Measurements from ENCODE around the gene CERS1. TPM values are rescaled to one million over a fixed set of nuclear protein-coding genes. Genes with fewer than 3 reads are reported as not detected.

The CERS1 gene
- total RNA-seq, 1 experiment from 2014 or later = 2.7 TPM

DNA sequence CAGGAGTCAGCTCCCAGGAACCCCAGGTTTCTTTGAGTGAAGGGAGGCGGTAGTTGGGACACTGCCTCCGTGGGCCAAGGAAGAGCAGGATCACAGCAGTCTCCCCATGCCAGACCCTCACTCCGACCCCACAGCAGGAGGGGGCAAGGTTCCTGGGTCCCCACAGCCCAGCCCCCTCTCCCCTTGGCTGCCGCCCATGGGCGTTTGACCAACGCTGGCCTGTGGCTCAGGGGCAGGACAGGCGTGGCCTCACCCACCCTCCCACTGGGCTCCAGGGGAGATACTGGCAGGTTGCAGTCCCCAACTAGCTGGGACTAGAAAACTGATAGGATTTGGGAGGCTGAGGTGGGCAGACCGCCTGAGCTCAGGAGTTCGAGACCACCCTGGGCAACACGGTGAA lies 14.1 kb upstream of the CERS1 start:
- H3K4me1 ChIP-seq (replicated peaks; ENCODE audit: insufficient read depth) = no peaks in the 10 kb centered on the region
- no peak overlapping the region for H2AFZ ChIP-seq
- no peaks in the 10 kb centered on the region for H3K9me3 ChIP-seq (ENCODE audit: insufficient read depth, low read depth)
- no peak overlapping the region for H3K27ac ChIP-seq
- no peak for TF ChIP-seq EZH2 (IDR thresholded peaks at IDR 0.05; ENCODE audit: low read depth)
- TF ChIP-seq, protein P1, sequence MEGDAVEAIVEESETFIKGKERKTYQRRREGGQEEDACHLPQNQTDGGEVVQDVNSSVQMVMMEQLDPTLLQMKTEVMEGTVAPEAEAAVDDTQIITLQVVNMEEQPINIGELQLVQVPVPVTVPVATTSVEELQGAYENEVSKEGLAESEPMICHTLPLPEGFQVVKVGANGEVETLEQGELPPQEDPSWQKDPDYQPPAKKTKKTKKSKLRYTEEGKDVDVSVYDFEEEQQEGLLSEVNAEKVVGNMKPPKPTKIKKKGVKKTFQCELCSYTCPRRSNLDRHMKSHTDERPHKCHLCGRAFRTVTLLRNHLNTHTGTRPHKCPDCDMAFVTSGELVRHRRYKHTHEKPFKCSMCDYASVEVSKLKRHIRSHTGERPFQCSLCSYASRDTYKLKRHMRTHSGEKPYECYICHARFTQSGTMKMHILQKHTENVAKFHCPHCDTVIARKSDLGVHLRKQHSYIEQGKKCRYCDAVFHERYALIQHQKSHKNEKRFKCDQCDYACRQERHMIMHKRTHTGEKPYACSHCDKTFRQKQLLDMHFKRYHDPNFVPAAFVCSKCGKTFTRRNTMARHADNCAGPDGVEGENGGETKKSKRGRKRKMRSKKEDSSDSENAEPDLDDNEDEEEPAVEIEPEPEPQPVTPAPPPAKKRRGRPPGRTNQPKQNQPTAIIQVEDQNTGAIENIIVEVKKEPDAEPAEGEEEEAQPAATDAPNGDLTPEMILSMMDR (conservative IDR thresholded peaks at IDR 0.05) = no peak
- H3K79me2 ChIP-seq (ENCODE audit: low read depth) = peaks cover 27% of the 10 kb centered on the region
- no TSS peak for BruUV-seq (replicated peaks)
- no peak for DNase-seq
- H3K27me3 ChIP-seq (ENCODE audit: insufficient read depth, low read depth) = no peaks in the 10 kb centered on the region
- H4K20me1 ChIP-seq (ENCODE audit: insufficient read depth) = peaks cover 57% of the 10 kb centered on the region
- no peaks in the 10 kb centered on the region for H3K9me2 ChIP-seq (ENCODE audit: insufficient read depth)
- no peaks in the 10 kb centered on the region for H3F3A ChIP-seq (ENCODE audit: insufficient read depth, low read depth)
- H3K4me2 ChIP-seq = no peak overlapping the region
- ChIA-PET CTCF (no interaction called here), POLR2A (ENCODE audit: unreplicated experiment) (interaction anchor here (0.6 kb wide), 1 partner anchor 38 kb away, joined by 4 read pairs; no protein-coding TSS in a partner anchor)
- no peak overlapping the region for H3K4me3 ChIP-seq
- H3K36me3 ChIP-seq (ENCODE audit: low read depth) = peaks cover 5% of the 10 kb centered on the region; the same call in 1 of the 2 replicates
- intact Hi-C loops (cut with micrococcal nuclease; ENCODE audit: unreplicated experiment) = loop anchor here (10.0 kb wide), 2 partner anchors 335 to 435 kb away; partner anchors contain the start of gene UBA52

DNA sequence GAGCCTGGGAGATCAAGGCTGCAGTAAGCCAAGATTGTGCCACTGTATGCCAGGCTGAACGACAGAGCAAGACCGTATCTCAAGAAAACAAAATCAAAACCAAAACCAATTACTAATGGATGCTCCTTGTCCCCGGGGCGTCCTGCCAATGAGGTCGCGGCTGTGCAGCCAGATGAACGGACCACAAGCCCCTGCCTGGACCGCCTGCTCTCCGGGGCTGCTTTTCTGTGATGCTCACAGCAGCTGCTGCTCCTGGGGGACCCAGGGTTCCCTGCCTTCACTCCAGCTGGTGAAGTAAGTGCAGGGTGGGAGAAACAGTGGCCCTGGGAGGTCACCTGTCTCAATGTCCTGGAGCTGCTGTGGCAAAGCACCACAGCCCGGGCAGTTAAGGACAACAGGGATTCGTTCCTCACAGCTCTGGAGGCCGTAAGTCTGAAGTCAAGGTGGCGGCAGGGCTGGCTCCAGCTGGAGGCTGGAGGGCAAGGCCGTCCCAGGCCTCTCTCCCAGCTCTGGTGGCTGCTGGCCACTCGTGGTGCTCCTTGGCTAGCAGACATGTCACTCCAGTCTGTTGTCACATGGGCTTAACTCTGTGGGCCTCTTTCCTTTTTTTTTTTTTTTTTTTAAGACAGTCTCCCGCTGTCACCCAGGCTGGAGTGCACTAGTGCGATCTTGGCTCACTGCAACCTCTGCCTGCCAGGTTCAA lies 13.1 kb upstream of the CERS1 start:
- peaks cover 51% of the 10 kb centered on the region for H4K20me1 ChIP-seq (ENCODE audit: insufficient read depth)
- intact Hi-C loops (cut with micrococcal nuclease; ENCODE audit: unreplicated experiment) = no loop called here
- no peak overlapping the region for H3K27ac ChIP-seq
- H3K9me3 ChIP-seq (ENCODE audit: insufficient read depth, low read depth) = no peaks in the 10 kb centered on the region
- 0 out of 2 replicates have a peak, but pooled peaks cover 12% of the 10 kb centered on the region for H3K36me3 ChIP-seq (ENCODE audit: low read depth)
- DNase-seq = no peak
- H3K4me1 ChIP-seq (replicated peaks; ENCODE audit: insufficient read depth) = no peaks in the 10 kb centered on the region
- H3F3A ChIP-seq (ENCODE audit: insufficient read depth, low read depth) = no peaks in the 10 kb centered on the region
- CTCF ChIA-PET = no interaction called here
- POLR2A ChIA-PET (ENCODE audit: unreplicated experiment) = interaction anchor here (0.6 kb wide), 1 partner anchor 10 kb away, joined by 10 read pairs; the partner anchor contains the start of genes COPE and DDX49
- H3K79me2 ChIP-seq (ENCODE audit: low read depth) = peaks cover 17% of the 10 kb centered on the region
- H2AFZ ChIP-seq = no peak overlapping the region
- BruUV-seq (replicated peaks) = no TSS peak
- H3K9me2 ChIP-seq (ENCODE audit: insufficient read depth) = no peaks in the 10 kb centered on the region
- H3K4me3 ChIP-seq = no peak overlapping the region
- H3K27me3 ChIP-seq (ENCODE audit: insufficient read depth, low read depth) = no peaks in the 10 kb centered on the region
- H3K4me2 ChIP-seq = no peak overlapping the region
- TF ChIP-seq EZH2 (IDR thresholded peaks at IDR 0.05; ENCODE audit: low read depth) = no peak
- TF ChIP-seq, protein P1 (conservative IDR thresholded peaks at IDR 0.05) = no peak

DNA sequence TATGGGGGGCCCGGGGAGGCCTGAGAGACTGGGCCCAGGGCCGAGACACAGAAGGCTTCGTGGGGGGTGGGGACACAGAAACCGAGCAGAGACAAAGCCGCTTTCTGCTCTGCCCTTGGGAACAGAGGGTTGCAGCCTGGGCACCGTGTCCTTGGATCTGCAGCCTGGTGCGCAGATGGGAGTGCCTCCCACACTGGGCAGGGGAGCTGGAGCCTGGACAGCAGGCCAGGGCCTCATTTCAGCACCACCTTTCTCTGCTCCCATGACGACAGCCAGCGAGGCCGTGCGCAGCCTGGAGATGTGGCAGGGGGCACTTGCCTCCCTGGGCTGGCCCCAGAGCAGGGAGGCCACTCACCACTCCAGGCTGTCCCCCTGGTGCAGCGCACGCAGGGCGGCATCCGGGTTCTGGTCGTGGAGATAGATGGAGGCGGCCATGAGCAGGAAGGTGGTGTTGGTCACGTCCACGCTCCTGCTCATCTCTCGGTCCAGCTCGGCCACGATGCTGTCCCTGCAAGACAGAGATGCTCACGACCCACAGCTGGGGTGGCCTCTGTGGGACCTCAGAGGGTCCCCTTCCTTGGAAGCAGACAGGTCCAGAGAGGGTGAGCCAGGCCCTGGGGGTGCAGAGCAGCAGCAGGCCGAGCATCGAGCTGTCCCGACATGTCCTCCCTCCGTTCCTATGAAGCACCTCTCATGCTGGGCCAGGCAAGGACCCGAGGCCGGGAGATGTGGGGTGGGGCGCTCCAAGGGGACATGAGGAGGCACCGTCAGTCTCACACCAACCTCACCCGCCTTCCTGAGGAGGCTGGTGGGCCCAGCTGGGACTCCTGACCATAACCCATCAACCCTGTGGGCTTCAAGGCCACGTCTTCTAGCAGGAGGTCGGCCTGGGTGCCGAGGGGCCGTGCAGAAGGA lies 10.9 kb upstream of the CERS1 start:
- Histone ChIP-seq H3K27ac (no peak overlapping the region), H4K20me1 (ENCODE audit: insufficient read depth) (peaks cover 37% of the 10 kb centered on the region), H3K79me2 (ENCODE audit: low read depth) (no peaks in the 10 kb centered on the region), H3K9me3 (ENCODE audit: insufficient read depth, low read depth) (no peaks in the 10 kb centered on the region), H3K9me2 (ENCODE audit: insufficient read depth) (no peaks in the 10 kb centered on the region), H3K4me3 (no peak overlapping the region), H2AFZ (no peak overlapping the region), H3K4me2 (no peak overlapping the region), H3K27me3 (ENCODE audit: insufficient read depth, low read depth) (no peaks in the 10 kb centered on the region), H3F3A (ENCODE audit: insufficient read depth, low read depth) (no peaks in the 10 kb centered on the region), H3K36me3 (ENCODE audit: low read depth) (0 out of 2 replicates have a peak, but pooled peaks cover 16% of the 10 kb centered on the region), H3K4me1 (replicated peaks; ENCODE audit: insufficient read depth) (no peaks in the 10 kb centered on the region)
- no peak for DNase-seq
- no peak for TF ChIP-seq EZH2 (IDR thresholded peaks at IDR 0.05; ENCODE audit: low read depth)
- TF ChIP-seq, protein P1 (conservative IDR thresholded peaks at IDR 0.05) = no peak
- ChIA-PET CTCF (no interaction called here), POLR2A (ENCODE audit: unreplicated experiment) (no interaction called here)
- intact Hi-C loops (cut with micrococcal nuclease; ENCODE audit: unreplicated experiment) = no loop called here
- no TSS peak for BruUV-seq (replicated peaks)

Data from PC-9 (cell line).